ENCODE results near the gene SLC6A16. TPM values are rescaled to one million over a fixed set of nuclear protein-coding genes. Genes with fewer than 3 reads are reported as not detected.
"Not testable (repeated sequence)": the region's sequence is repeated elsewhere in the genome, so short reads cannot be mapped to it uniquely, and the experiment has no call there.

The SLC6A16 gene
- total RNA-seq, 1 donor from 2014 or later, result 0.85 TPM

GRCh38 chr19:49335784-49336481 is 10.9 kb upstream of the SLC6A16 start:
- no peak for TF ChIP-seq CTCF (IDR thresholded peaks at IDR 0.05)
- peak in 1 of 2 donors; percentile 54 for DNase-seq (ENCODE audit: low spot score in 2 of 2)

GRCh38 chr19:49335071-49335783 is 10.2 kb upstream of the SLC6A16 start, which contains the start of gene CD37:
Gene CD37 (plus strand): TSS chr19:49335406. CDS start chr19:49335541, 135 bp downstream.
- intact Hi-C loops (cut with DNase I), result no loop called here
- Histone ChIP-seq H3K4me3 (peak within 1 kb of the TSS in 1 of 2 donors; percentile 39), H3K9me3 (no peaks in the 10 kb centered on the region), H3K27ac (no peak within 1 kb of the TSS), H3K36me3 (no peaks in the 10 kb centered on the region), H3K4me1 (peaks cover 6 to 14% of the 10 kb centered on the region in 2 donors), H3K27me3 (no peaks in the 10 kb centered on the region)
- DNase-seq (ENCODE audit: low spot score in 2 of 2), result peak in 1 of 2 donors; percentile 63
- TF ChIP-seq CTCF (IDR thresholded peaks at IDR 0.05), result no peak

More at GRCh38 chr19:49335784-49336481, 10.9 kb upstream of the SLC6A16 start:
- H3K4me1 ChIP-seq, result peaks cover 6 to 14% of the 10 kb centered on the region in 2 donors
- no peak overlapping the region for H3K27ac ChIP-seq
- intact Hi-C loops (cut with DNase I), result no loop called here
- peak overlapping the region in 1 of 2 donors; percentile 39 for H3K4me3 ChIP-seq
- no peaks in the 10 kb centered on the region for H3K9me3 ChIP-seq
- no peaks in the 10 kb centered on the region for H3K27me3 ChIP-seq
- no peaks in the 10 kb centered on the region for H3K36me3 ChIP-seq

GRCh38 chr19:49333811-49334288 is 8.9 kb upstream of the SLC6A16 start:
- intact Hi-C loops (cut with DNase I), result no loop called here
- H3K4me1 ChIP-seq, result peaks cover 0 to 7% of the 10 kb centered on the region in 2 donors
- no peaks in the 10 kb centered on the region for H3K27me3 ChIP-seq
- H3K9me3 ChIP-seq, result no peaks in the 10 kb centered on the region
- no peak overlapping the region for H3K27ac ChIP-seq
- peak in 1 of 2 donors; percentile 65 for DNase-seq (ENCODE audit: low spot score in 2 of 2)
- no peaks in the 10 kb centered on the region for H3K36me3 ChIP-seq
- no peak for TF ChIP-seq CTCF (IDR thresholded peaks at IDR 0.05)
- H3K4me3 ChIP-seq, result no peak overlapping the region

GRCh38 chr19:49333418-49333805 is 8.4 kb upstream of the SLC6A16 start:
- peak in 1 of 2 donors; percentile 50 for DNase-seq (ENCODE audit: low spot score in 2 of 2)
- Histone ChIP-seq H3K9me3 (no peaks in the 10 kb centered on the region), H3K4me1 (peaks cover 0 to 4% of the 10 kb centered on the region in 2 donors), H3K27ac (no peak overlapping the region), H3K27me3 (no peaks in the 10 kb centered on the region), H3K36me3 (no peaks in the 10 kb centered on the region), H3K4me3 (no peak overlapping the region)
- TF ChIP-seq CTCF (IDR thresholded peaks at IDR 0.05), result no peak
- intact Hi-C loops (cut with DNase I), result no loop called here

GRCh38 chr19:49332691-49333417 is 7.9 kb upstream of the SLC6A16 start:
- DNase-seq (ENCODE audit: low spot score in 2 of 2), result peak in 1 of 2 donors; percentile 27
- H3K27ac ChIP-seq; H3K36me3 ChIP-seq; H3K27me3 ChIP-seq; H3K9me3 ChIP-seq; H3K4me1 ChIP-seq; H3K4me3 ChIP-seq; intact Hi-C loops (cut with DNase I): not testable (repeated sequence)

All from ascending aorta (tissue), 2 donors.